Adrenal gland (tissue), 12 donors: ENCODE results near the gene MAGI2. TPM values are rescaled to one million over a fixed set of nuclear protein-coding genes. Genes with fewer than 3 reads are reported as not detected.

Experiments used
- DNase-seq, 7 donors: peaks; one replicate each; pipeline ENCODE4 v3.0.0-alpha.2; 2019 to 2020
- H3K27ac ChIP-seq, 5 donors: fragments of 200-600 bp; sonication (generic) in 4 of 5; 1 replicate in 3 of 5; 2 replicates in 2 of 5; pipeline versions ENCODE4 v1.5.1 to v1.8.0; 2016 to 2020; ENCODE audit warnings: mild to moderate bottlenecking in 1 of 5
- H3K27me3 ChIP-seq: fragments of 200-600 bp; 2 replicates; pipeline ENCODE4 v1.8.0; 2021
- H3K36me3 ChIP-seq, 2 donors: fragments of 200-600 bp; replicated peaks in 1 of 2; 1 replicate in 1 of 2; 2 replicates in 1 of 2; pipeline versions ENCODE4 v1.5.1 to v1.8.0; 2018 to 2022
- H3K4me1 ChIP-seq, 2 donors: fragments of 200-600 bp; replicated peaks in 1 of 2; 1 replicate in 1 of 2; 2 replicates in 1 of 2; pipeline versions ENCODE4 v1.5.1 to v1.8.0; 2018 to 2021
- H3K4me3 ChIP-seq, 4 donors: fragments of 200-600 bp; sonication (generic) in 3 of 4; one replicate each; pipeline ENCODE4 v1.5.1; 2016 to 2018
- H3K9me3 ChIP-seq, 3 donors: fragments of 200-600 bp; sonication (generic) in 1 of 3; replicated peaks in 1 of 3; 1 replicate in 2 of 3; 2 replicates in 1 of 3; pipeline versions ENCODE4 v1.5.1 to v1.8.0; 2016 to 2021
- CTCF ChIP-seq, 6 experiments: fragments of 450-650 bp in 4 of 6; fragments of 200-600 bp in 2 of 6; sonication (generic) in 1 of 6; IDR thresholded peaks; 1 replicate in 5 of 6; 2 replicates in 1 of 6; pipeline versions ENCODE4 v1.5.1 to v1.8.0; 2016 to 2021; ENCODE audit warnings: antibody characterized with exemption in 6 of 6, mild to moderate bottlenecking in 2 of 6, moderate library complexity in 1 of 6
- POLR2A ChIP-seq, 2 donors: fragments of 450-650 bp; IDR thresholded peaks; one replicate each; pipeline ENCODE4 v1.6.1; 2017; ENCODE audit warnings: antibody characterized with exemption in 2 of 2, mild to moderate bottlenecking in 2 of 2, moderate library complexity in 1 of 2
- WGBS, 4 donors: extraction: QIAGEN DNeasy Blood & Tissue Kit in 2 of 4; methylation state at CpG; one replicate each; pipeline versions ENCODE4 v1.1.5 to v1.1.7; 2013 to 2017; 5-methylcytosine and 5-hydroxymethylcytosine counted together
- intact Hi-C, 2 donors: fragments of 100-400 bp; cut with DNase I; formaldehyde crosslinking; loops; one replicate each; pipeline versions ENCODE4 v1.14.1 to v1.15.0; 2022 to 2023
- polyA plus RNA-seq, 3 donors: library from polyadenylated mRNA; stranded (reverse); fragments of 200-250 nt in 2 of 3; fragments of 350-450 nt in 1 of 3; fragmentation: Illumina TruSeq in 1 of 3; extraction: RNeasy Lipid Tissue Mini Kit (QIAGEN cat#74804) in 1 of 3; gene quantifications; one replicate each; pipeline ENCODE4 v1.2.3, GENCODE V29; 2013 to 2014
- total RNA-seq, 9 donors: library from RNA; depleted of rRNA in 4 of 9; stranded (reverse); fragments of >200 nt in 4 of 9; fragments of 120-200 nt in 1 of 9; fragmentation: NEBNext Ultra II Directional in 1 of 9; extraction: Animal tissue kit (Norgen Biotek cat#: 25700) in 1 of 9; gene quantifications; one replicate each; pipeline versions ENCODE4 v1.1.0 to v1.2.4, GENCODE V29; 2013 to 2023
- donor health status: healthy with polysubstance abuse.
- donor health status: Bipolar disorder and iron deficiency.
- donor health status: DM: yes; HTN: yes; CAD: no.
- donor health status: DM: no; HTN: no; CAD: no.
- donor health status: DM: no; HTN: no; CAD: no.
- donor health status: DM: yes; HTN: yes; CAD: no.

Gene MAGI2
- total and polyA plus RNA-seq, 12 donors, result 3.2 to 37.1 (median 17.1) TPM

DNA sequence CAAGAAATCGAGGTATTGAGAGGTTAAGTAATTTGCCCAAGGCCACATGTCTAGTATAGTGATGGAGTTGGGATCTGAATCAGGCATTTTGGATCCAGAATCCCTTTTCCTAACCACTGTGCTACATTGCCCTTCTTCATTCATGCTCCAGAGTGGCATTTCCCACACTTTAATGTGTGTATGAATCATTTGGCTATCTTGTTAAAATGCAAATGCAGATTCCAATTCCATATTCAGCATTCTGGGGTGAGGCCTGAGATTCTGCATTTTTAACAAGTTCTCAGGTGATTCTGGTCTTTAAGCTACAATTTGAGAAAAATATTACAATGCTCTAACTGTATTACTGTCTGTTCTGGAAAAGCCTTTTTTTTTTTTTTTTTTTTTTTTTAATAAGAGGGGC is 1023.6 kb downstream of the MAGI2 start:
- H3K36me3 ChIP-seq, result no peaks in the 10 kb centered on the region
- TF ChIP-seq CTCF (IDR thresholded peaks at IDR 0.05), result no peak
- H3K4me3 ChIP-seq, result no peak overlapping the region
- DNase-seq, result no peak
- WGBS, 4 donors, result 81 to 94% (median 84%) methylated on average over 1 of the region's 1 CpG
- no peaks in the 10 kb centered on the region for H3K9me3 ChIP-seq
- H3K27ac ChIP-seq, result no peak overlapping the region
- no peaks in the 10 kb centered on the region for H3K27me3 ChIP-seq
- H3K4me1 ChIP-seq, result no peaks in the 10 kb centered on the region
- intact Hi-C loops, result no loop called here

GRCh38 chr7:78427209-78427608 is 1026.3 kb downstream of the MAGI2 start:
- no peaks in the 10 kb centered on the region for H3K4me1 ChIP-seq
- no peaks in the 10 kb centered on the region for H3K36me3 ChIP-seq
- TF ChIP-seq CTCF (IDR thresholded peaks at IDR 0.05) (no peak), POLR2A (IDR thresholded peaks at IDR 0.05) (no peak)
- H3K27ac ChIP-seq, result no peak overlapping the region
- WGBS, 4 donors, result 67 to 83% (median 76%) methylated on average over 1 of the region's 1 CpG
- intact Hi-C loops, result no loop called here
- H3K9me3 ChIP-seq, result no peaks in the 10 kb centered on the region
- no peak for DNase-seq
- H3K4me3 ChIP-seq, result no peak overlapping the region
- no peaks in the 10 kb centered on the region for H3K27me3 ChIP-seq

DNA sequence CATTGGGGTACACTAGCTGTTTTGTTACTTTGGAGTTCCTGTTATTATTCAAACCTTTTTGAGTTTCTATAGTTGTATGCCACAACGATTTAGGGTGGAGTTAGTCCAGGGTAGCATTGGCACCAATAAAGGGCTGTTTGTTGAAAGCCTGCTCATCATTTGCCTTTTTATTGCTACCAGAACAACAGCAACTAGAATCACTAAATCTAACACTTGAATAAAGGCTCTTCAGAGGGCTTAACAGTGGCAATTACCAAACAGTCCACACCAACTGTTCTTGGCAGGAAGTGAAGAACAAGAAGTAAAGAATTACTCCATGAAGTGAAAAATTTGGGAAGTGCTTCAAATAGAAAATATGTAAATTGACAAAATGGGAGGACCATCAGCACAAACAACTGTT is 1033.5 kb downstream of the MAGI2 start:
- Histone ChIP-seq H3K4me3 (no peak overlapping the region), H3K27ac (no peak overlapping the region), H3K36me3 (no peaks in the 10 kb centered on the region), H3K27me3 (no peaks in the 10 kb centered on the region), H3K4me1 (no peaks in the 10 kb centered on the region), H3K9me3 (no peaks in the 10 kb centered on the region)
- TF ChIP-seq POLR2A (IDR thresholded peaks at IDR 0.05) (no peak), CTCF (IDR thresholded peaks at IDR 0.05) (no peak)
- DNase-seq, result no peak
- 65 to 75% (median 68%) methylated on average over 1 of the region's 1 CpG for WGBS, 4 donors
- intact Hi-C loops, result no loop called here

DNA sequence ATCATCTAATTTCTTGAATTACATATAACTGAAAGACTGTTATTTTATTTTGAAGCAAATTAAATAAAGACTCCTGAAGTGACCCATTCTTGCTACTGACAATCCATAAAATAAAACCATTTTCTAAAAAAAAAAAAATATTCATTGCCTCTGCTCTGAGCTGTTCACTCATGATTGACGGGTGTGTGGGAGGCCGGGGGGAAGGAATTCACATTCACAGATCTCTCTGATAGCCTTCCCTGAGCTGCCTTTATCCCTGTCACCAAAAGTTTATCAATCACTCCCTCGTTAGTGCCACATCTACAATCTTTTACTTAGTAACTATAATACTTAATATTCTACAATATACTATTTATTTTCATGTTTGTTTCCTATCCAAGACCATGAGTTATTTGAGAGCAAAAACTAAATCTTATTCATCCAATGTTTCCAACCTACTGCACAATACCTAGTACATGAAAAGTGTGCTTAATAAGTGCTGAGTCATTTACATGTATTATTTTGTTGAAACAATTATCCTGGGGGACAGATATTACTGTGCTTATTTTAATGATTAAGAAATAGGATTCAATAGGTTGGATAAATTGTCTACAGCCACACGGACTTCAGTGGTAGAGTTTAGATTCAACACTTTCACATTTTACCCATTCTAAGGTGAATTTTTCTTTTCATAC is 1036.2 kb downstream of the MAGI2 start:
- no peaks in the 10 kb centered on the region for H3K9me3 ChIP-seq
- TF ChIP-seq CTCF (IDR thresholded peaks at IDR 0.05) (no peak), POLR2A (IDR thresholded peaks at IDR 0.05) (no peak)
- no peak for DNase-seq
- no peaks in the 10 kb centered on the region for H3K27me3 ChIP-seq
- WGBS, 4 donors, result 75 to 95% (median 87%) methylated on average over 4 of the region's 4 CpGs
- H3K4me3 ChIP-seq, result no peak overlapping the region
- H3K36me3 ChIP-seq, result no peaks in the 10 kb centered on the region
- intact Hi-C loops, result no loop called here
- no peak overlapping the region for H3K27ac ChIP-seq
- H3K4me1 ChIP-seq, result no peaks in the 10 kb centered on the region
